Calu3 (cell line): ENCODE results near the gene CLEC11A. TPM values are rescaled to one million over a fixed set of nuclear protein-coding genes. Genes with fewer than 3 reads are reported as not detected.

ENCODE experiments used
- BruUV-seq: library from RNA; stranded (reverse); fragments of 400-500 nt; replicated peaks from 2 replicates; lab custom pipeline; 2021; lab: Mats Ljungman, UMichigan
- CTCF ChIA-PET: fragments of 300-600 bp; sonication (Branson Sonifier 250); formaldehyde crosslinking; loops from one replicate; lab custom pipeline; 2022; ENCODE audit warnings: antibody characterized with exemption; lab: Charles Lee
- DNase-seq: peaks from one replicate; pipeline ENCODE4 v3.0.0; 2022
- H3K27ac Mint-ChIP-seq: one replicate; pipeline ENCODE4 v1.8.0; 2022; ENCODE audit warnings: mixed read lengths; ENCODE audit not compliant: unreplicated experiment
- H3K27me3 Mint-ChIP-seq: one replicate; pipeline ENCODE4 v1.8.0; 2022; ENCODE audit warnings: mixed read lengths; ENCODE audit not compliant: unreplicated experiment
- H3K36me3 Mint-ChIP-seq: one replicate; pipeline ENCODE4 v1.8.0; 2022; ENCODE audit warnings: mild to moderate bottlenecking, moderate library complexity, mixed read lengths; ENCODE audit not compliant: insufficient read depth, unreplicated experiment
- H3K4me1 Mint-ChIP-seq: one replicate; pipeline ENCODE4 v1.8.0; 2022; ENCODE audit warnings: mild to moderate bottlenecking, low read depth, mixed read lengths; ENCODE audit not compliant: unreplicated experiment
- H3K4me3 Mint-ChIP-seq: one replicate; pipeline ENCODE4 v1.8.0; 2022; ENCODE audit warnings: mild to moderate bottlenecking, low read depth, moderate library complexity, mixed read lengths; ENCODE audit not compliant: unreplicated experiment
- H3K9me3 Mint-ChIP-seq: one replicate; pipeline ENCODE4 v1.8.0; 2022; ENCODE audit warnings: low read depth, mixed read lengths; ENCODE audit not compliant: unreplicated experiment
- intact Hi-C: fragments of 100-400 bp; cut with micrococcal nuclease; formaldehyde crosslinking; loops from one replicate; pipeline ENCODE4 v1.10.0; 2022; ENCODE audit not compliant: unreplicated experiment
- total RNA-seq: library from RNA; stranded (reverse); gene quantifications from 2 replicates; pipeline ENCODE4 v1.2.3, GENCODE V29; 2022
- TF ChIP-seq, protein P1 (sequence below): fragments of 200-600 bp; IDR thresholded peaks from one replicate; pipeline ENCODE4 v1.8.0; 2022; ENCODE audit warnings: antibody characterized with exemption; ENCODE audit not compliant: unreplicated experiment

CLEC11A gene
- total RNA-seq, 1 experiment from 2014 or later, result 2.4 TPM

DNA sequence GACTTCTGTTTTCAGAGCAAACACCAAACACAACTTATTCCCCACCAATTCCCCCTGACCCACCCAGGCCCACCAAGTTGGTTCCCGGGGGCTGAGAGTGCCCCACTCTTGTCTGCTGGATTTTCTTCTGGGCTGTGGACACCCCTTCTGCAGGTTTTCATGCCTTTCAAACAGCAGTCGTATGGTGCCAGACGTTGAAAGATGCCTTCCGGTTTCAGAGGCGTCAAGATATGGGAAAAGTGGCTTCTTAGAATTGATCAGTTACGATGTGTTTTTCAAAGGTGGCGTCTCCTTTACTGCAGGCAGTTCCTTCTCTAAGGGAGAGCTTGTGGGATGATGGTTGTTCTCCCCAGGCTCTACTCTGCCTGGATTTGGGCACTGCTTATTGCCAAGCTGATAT is 12.7 kb downstream of the CLEC11A start:
- CTCF ChIA-PET, result interaction anchor here (1.0 to 3.0 kb wide), 2 partner anchors 11 to 16 kb away, joined by 3 to 10 read pairs; no protein-coding TSS in a partner anchor
- H3K4me1 Mint-ChIP-seq, result no peaks in the 10 kb centered on the region
- BruUV-seq, result no TSS peak
- no peak overlapping the region for H3K27ac Mint-ChIP-seq
- H3K9me3 Mint-ChIP-seq, result no peaks in the 10 kb centered on the region
- no peaks in the 10 kb centered on the region for H3K36me3 Mint-ChIP-seq
- H3K4me3 Mint-ChIP-seq, result no peak overlapping the region
- no peak for DNase-seq
- intact Hi-C loops, result no loop called here
- TF ChIP-seq, protein P1, sequence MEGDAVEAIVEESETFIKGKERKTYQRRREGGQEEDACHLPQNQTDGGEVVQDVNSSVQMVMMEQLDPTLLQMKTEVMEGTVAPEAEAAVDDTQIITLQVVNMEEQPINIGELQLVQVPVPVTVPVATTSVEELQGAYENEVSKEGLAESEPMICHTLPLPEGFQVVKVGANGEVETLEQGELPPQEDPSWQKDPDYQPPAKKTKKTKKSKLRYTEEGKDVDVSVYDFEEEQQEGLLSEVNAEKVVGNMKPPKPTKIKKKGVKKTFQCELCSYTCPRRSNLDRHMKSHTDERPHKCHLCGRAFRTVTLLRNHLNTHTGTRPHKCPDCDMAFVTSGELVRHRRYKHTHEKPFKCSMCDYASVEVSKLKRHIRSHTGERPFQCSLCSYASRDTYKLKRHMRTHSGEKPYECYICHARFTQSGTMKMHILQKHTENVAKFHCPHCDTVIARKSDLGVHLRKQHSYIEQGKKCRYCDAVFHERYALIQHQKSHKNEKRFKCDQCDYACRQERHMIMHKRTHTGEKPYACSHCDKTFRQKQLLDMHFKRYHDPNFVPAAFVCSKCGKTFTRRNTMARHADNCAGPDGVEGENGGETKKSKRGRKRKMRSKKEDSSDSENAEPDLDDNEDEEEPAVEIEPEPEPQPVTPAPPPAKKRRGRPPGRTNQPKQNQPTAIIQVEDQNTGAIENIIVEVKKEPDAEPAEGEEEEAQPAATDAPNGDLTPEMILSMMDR, result no peak
- peaks cover 87% of the 10 kb centered on the region for H3K27me3 Mint-ChIP-seq

DNA sequence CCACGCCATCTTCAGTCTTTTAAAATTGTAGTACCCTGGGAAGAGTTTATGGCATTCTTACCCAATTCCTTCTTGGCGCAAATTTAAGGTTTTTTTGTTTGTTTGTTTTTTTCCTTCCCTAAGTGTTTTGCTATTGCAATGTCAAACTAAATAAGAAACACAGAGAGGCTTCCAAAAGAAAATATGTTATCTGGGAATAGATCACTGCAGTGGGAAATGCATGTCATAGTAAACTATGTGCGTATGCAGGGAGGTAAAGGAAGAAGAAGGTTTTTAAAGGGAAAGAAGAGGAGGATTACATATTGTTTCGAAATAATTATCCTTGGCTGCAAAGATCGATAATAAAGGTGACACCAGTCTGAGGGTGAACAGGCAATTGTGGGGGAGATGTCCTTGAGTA is 13.2 kb downstream of the CLEC11A start:
- no peaks in the 10 kb centered on the region for H3K9me3 Mint-ChIP-seq
- no peak overlapping the region for H3K27ac Mint-ChIP-seq
- no TSS peak for BruUV-seq
- intact Hi-C loops, result no loop called here
- peaks cover 87% of the 10 kb centered on the region for H3K27me3 Mint-ChIP-seq
- H3K4me1 Mint-ChIP-seq, result no peaks in the 10 kb centered on the region
- no peak for DNase-seq
- TF ChIP-seq, protein P1, result no peak
- H3K36me3 Mint-ChIP-seq, result no peaks in the 10 kb centered on the region
- CTCF ChIA-PET, result interaction anchor here (3.0 kb wide), 1 partner anchor 11 kb away, joined by 10 read pairs; no protein-coding TSS in a partner anchor
- H3K4me3 Mint-ChIP-seq, result no peak overlapping the region

DNA sequence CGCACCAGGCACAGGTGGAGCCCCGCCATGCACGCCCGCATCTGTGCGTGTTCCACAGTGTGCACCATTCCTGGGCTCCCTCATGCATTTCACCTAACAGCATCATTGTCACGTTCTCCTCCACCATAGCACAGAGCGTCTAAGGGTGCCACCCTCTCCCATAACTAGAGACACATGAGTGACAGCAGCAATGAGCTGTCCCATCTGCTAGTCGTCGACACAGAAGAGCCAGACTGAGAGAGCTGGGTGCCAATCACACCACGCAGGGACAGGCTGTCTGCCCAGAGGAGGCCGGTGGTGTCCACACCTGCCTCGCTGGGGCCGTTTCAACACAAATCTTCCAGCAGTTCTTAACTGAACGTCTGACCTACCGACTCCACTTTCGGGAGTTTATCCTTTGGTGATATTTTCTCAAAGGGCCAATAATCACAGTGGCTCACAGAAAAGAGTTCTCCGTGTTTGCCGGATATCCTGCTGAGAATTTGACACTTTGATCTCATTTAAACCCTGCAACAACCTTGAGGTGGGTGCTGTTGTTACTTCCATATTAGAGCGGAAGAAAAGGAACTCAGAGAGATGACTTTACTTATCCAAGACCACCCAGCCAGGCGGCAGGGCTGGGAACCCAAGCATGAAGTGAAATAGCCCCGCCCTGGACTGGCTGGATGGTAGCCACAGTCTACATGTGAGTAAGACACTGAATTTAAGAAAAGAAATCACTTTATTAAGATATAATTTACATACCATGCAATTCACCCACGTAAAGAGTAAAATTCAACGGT is 16.2 kb downstream of the CLEC11A start:
- Mint-ChIP-seq H3K4me3 (no peak overlapping the region), H3K27ac (no peak overlapping the region), H3K9me3 (no peaks in the 10 kb centered on the region), H3K36me3 (no peaks in the 10 kb centered on the region), H3K4me1 (no peaks in the 10 kb centered on the region), H3K27me3 (peaks cover 87% of the 10 kb centered on the region)
- CTCF ChIA-PET, result no interaction called here
- no TSS peak for BruUV-seq
- intact Hi-C loops, result no loop called here
- TF ChIP-seq, protein P1, result no peak
- DNase-seq, result no peak

DNA sequence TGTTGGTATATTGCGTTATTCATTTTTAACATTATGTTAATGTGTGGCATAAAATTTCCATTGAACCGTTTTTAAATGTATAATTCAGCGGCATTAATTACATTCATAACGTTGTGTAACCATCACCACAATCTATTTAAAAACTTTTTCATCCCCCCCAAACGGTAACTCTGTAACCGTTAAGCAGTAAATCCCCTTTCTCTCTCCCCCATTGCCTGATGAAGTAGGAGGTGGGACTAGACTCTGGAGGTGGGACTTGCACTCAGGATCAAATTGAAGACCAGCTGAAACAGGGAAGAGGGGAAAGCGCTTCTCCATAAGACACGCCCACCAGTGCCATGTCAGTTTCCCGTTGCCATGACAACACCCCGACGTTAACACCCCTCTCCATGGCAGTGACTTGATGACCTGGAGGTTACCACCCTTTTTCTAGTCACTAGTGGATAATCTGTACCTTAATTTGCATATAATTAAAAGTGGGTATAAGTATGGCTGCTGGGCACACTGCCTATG is 16.8 kb downstream of the CLEC11A start:
- Mint-ChIP-seq H3K4me1 (no peaks in the 10 kb centered on the region), H3K27ac (no peak overlapping the region), H3K27me3 (peaks cover 92% of the 10 kb centered on the region), H3K36me3 (no peaks in the 10 kb centered on the region), H3K9me3 (no peaks in the 10 kb centered on the region), H3K4me3 (no peak overlapping the region)
- CTCF ChIA-PET, result no interaction called here
- BruUV-seq, result no TSS peak
- TF ChIP-seq, protein P1, result no peak
- DNase-seq, result no peak
- intact Hi-C loops, result no loop called here
